Pons (tissue), 1 donor: Measurements from ENCODE around the gene CNPY1.
"Not testable (repeated sequence)": the region's sequence is repeated elsewhere in the genome, so short reads cannot be mapped to it uniquely, and the experiment has no call there.

ENCODE experiments used
- DNase-seq: peaks from one replicate; pipeline ENCODE4 v3.0.0-alpha.2; 2016; ENCODE audit warnings: low spot score

Gene CNPY1

DNA sequence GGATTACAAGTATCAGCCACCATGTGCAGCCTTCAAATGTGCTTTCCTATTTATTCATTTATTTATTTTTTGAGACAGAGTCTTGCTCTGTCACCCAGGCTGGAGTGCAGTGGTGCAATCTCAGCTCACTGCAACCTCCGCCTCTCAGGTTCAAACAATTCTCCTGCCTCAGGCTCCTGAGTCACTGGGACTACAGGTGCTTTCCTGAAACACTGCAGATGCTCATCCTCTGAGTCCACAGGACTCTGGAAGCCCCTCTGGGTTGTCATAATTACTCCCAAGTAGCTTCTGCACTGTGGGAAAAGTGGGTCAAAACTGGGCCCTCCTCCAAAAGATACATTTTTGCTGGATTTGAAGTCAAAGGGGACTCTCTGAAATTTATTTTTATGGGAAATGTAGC, at the start of gene CNPY1:
CNPY1 (minus strand) TSS at position 111 of the 400 bp plus-strand sequence. CDS start 630 bp downstream, outside the sequence.
- DNase-seq = not testable (repeated sequence)

GRCh38 chr7:155594961-155595366, 48.6 kb upstream of the CNPY1 start:
- DNase-seq = no peak

- DNase-seq = no peak
Measured at GRCh38 chr7:155594163-155594732, 47.9 kb upstream of the CNPY1 start.

DNA sequence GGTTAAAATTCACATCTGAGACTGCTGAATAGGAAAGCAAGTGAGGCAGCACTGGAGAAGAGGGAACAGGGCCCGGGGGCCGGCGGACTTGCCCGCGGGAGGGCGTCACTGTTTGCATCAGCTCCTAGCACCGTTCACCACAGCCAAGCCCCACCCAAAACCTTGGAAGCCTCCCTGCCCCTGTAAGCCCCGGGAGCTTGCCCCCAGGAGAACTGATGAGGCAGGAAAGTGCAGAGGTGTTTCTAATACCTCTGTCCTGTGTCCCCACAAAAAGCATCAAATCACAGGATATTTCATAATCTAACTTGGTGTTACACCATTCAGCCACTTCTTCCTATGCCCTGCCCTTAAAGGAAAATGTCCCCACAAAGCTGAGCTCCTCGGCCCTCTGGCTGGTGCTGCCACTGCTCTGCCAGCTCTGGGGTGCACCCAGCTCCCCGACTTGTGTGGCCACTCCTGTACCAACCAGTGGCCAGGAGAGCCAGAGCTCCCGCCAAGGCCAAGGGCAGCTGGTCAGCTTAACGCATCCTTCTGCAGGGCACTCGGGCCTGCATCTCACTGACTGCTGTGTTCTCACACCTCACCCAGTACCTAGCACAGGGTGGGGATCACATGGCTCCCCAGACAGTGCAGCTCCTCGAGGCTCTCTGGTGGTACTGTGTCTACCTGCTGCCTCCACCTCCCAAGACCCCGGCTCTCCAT, 47.3 kb upstream of the CNPY1 start:
- no peak for DNase-seq

GRCh38 chr7:155591055-155591775, 44.9 kb upstream of the CNPY1 start:
- DNase-seq = no peak

GRCh38 chr7:155590215-155591018, 44.1 kb upstream of the CNPY1 start:
- no peak for DNase-seq

DNA sequence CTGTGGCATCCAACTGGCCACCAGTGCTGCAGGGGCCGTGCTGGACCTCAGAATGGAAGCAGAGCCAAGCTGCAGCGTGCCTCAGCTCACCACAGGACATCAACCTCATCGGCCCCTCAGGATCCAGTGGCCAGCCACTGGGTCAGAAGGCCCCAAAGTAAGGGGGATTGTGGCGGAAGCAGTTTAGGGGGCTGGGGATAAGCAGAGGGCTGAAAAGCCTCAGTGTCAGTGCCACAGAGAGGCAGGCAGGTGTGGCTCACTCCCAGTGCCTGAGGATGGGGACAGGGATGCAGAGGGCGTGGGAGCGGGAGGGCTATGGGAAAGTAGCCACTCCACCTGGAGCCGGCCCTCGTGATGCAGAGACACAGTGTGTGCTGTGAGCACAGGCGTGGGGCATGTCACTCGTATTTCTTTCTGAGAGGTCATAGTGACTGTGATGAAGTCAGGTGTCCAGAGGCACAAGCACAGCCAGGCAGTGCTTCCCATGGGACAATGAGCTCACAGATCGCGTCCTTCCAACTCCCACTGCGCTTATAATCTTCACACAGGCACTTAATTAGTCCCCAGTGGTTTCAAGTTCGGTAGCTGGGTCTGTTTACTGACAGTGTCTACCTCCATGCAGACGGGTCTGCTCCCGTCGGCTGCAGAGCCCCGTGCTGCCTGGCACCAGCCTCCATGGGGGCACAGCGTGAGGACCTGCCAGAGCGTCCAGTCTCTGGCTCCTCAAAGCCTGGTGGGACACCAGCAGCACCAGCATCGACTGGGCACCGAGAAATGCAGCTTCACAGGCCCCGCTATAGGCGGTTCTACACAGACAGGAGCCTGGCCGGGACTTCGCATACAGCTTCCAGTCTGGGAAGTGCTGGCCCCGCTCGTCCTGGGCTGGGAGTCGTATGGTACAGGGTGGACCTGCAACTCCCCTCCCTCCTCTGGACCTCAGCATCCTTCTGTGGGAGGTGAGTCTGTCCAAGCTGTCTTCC, 42.9 kb upstream of the CNPY1 start:
- no peak for DNase-seq

DNA sequence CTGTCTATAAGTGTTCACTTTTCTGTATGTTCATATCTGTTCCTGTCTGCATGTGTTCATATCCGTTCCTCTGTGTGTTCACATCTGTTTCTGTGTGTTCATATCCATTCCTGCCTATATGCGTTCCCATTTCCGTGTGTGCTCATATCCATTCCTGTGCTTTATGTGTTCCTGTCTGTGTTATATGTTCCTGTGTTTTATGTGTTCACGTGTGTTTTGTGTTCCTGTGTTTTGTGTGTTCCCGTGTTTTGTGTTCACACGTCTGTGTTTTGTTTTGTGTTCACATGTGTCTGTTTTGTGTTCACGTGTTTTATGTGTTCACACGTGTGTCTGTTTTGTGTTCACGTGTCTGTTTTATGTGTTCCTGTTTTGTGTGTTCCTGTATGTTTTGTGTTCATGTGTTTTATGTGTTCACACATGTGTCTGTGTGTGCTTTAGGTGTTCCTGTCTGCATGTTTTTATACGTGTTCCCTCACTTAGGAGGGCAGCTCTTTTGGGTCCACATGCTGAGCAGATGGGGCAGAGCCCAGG, 42.2 kb upstream of the CNPY1 start:
- no peak for DNase-seq

DNA sequence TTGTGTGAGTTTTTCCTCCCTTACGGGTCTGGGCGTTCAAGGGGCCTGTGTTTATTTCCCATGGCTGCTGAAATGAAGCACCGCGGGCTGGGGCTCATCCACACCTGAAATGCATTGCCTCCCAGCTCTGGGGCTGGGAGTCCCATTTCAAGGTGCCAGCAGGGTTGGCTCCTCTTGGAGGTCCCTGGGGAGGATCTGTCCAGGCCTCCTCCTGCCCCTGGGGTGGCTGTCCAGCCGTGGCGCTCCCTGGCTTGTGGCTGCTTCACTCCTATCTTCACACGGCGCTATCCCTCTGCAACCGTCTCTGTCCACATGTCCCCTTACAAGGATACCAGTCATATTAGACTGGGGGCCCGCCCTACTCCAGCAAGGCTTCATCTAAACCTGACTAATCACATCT, 41.1 kb upstream of the CNPY1 start:
- no peak for DNase-seq

DNA sequence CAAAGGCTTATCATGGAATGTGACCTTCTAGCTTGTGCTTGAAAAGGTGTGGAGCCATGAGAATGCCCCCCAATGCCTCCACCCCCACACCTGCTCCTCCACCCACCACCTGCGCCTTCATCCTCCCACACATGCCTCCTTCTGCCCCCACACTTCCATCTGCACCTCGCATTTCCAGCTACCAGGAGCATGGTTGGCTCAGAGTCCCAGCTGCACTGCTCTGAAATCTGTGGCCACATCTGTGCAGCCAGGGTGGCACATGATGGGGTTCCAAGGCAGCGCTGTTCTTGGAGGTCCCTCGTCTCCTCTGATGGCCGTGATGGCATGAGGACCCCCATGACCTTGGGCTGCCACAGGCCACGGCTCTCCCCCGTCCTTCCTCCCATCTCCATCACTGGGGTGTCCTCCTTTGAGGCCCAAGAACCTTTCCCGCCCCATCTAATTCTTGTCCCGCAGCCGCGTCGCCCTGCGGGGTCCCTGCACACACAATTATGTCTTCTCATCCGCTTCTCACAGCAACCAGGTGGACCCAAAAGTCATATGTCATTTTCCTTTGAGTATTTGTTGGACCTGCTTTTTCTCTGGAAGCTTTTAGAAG, 40.6 kb upstream of the CNPY1 start:
- no peak for DNase-seq

GRCh38 chr7:155585951-155586350, 39.6 kb upstream of the CNPY1 start:
- no peak for DNase-seq

GRCh38 chr7:155585532-155585895, 39.2 kb upstream of the CNPY1 start:
- no peak for DNase-seq

DNA sequence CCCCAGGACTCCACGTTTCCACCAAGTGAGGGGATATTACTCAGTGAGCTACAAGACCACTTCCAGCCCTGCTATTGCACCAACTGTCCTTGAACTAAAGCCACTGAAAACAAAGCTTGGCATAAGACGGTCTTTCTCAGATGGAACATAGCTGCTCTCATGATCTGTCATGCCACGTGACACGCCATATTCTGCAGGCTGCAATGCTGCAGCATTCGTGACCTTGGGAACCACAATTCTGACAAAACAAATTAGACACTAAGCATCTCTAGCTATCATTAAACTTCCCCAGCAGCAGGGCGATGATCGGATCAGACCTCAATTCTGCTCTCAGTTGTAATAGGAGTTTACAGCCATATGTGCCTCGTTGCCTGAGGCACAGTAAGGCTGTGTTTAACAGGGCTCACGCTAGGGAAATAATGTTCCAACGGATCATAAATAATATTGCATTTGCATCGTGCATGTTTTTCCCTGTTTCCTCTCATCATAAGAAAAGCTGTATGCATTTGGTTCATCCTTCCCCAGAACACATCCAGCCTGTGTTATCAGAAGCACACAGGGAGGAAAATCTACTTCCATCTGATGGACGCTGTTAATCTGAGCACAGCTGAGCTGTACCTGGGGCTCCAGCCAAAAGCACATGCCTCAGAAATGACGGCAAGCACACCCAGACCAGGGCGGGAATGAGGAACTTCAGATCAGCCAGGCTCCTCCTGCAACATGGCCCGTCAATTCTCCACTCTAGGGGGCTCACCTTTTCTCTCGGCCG, 38.6 kb upstream of the CNPY1 start:
- DNase-seq = no peak

GRCh38 chr7:155584261-155584660, 37.9 kb upstream of the CNPY1 start:
- no peak for DNase-seq

GRCh38 chr7:155583636-155584035, 37.3 kb upstream of the CNPY1 start:
- no peak for DNase-seq

- DNase-seq = no peak
Measured at GRCh38 chr7:155581954-155582353, 35.6 kb upstream of the CNPY1 start.

DNA sequence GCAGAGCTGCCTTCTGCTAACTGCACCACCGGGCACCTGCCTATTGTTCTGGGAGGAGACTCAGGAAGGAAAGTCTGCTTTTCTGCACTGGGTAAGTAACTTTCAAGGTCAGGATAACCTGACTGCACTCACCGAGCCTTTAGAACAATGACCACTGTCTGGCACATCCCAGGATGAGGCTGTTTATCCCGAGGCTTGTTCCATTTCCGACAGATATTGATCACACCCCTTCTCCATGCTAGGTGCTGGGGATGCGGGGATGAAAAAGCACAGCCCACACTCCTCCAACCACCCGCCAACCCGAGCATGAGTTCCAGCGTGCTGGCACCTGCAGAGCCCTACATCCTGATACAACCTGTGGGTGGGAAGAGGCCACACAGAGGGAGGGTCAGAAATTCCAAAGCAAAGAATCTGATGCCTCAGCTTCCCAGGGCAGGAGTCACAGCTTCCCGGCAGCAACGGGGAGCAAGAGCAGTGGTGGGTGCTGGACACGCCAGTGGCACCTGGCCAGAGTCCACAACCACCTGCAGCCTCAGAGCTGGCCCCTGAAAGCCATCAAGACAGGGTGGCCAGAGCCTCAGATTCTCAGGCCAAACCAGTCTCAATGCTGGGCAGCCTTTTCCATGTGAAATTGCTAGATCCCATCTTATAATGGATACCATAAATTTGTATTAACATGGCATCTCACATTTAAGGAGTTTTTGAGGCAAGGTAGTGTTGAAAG, 34.9 kb upstream of the CNPY1 start:
- no peak for DNase-seq

- DNase-seq = no peak
Measured at GRCh38 chr7:155580367-155580766, 34.0 kb upstream of the CNPY1 start.

DNA sequence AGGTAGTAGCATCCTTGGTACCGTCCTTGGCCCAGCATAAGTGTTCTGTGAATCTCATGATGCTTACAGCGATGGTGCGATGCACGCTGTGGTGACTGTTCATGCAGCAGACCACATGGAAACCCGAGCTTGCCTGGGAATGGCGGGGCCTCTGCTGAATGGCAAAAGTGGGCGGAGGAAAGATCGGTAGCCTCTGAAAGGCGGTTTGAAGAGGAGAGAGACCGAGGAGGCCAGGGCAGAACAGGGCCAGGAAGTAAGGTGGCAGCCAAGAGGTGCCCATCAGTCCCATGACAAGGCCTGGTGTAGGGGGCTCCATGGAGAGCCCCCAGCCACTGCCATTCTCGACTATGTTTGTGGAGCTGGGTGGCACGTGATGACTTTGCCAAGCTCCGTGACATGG, 33.2 kb upstream of the CNPY1 start:
- no peak for DNase-seq
